IMR-90 (cell line): ENCODE data around the gene APOBR. TPM values are rescaled to one million over a fixed set of nuclear protein-coding genes. Genes with fewer than 3 reads are reported as not detected.

ENCODE experiments used
- ATAC-seq: fragments of 200-7000 bp; cut with Tn5 transposase; 2 replicates; pipeline ENCODE4 v1.9.1; 2020; ENCODE audit warnings: low read depth, mild to moderate bottlenecking, moderate library complexity
- BruUV-seq: library from RNA; stranded (reverse); fragments of 400-500 nt; replicated peaks from 2 replicates; lab custom pipeline; 2021; lab: Mats Ljungman, UMichigan
- CTCF ChIA-PET: fragments of 300-600 bp; formaldehyde crosslinking; extraction: SDS; loops from one replicate; lab custom pipeline; 2021; ENCODE audit warnings: antibody characterized with exemption; lab: Yijun Ruan, JAX
- POLR2A ChIA-PET: fragments of 300-600 bp; sonication (Branson Sonifier 250); formaldehyde crosslinking; loops from one replicate; lab custom pipeline; 2022; ENCODE audit warnings: antibody characterized with exemption; ENCODE audit not compliant: unreplicated experiment; lab: Charles Lee
- DNase-seq: peaks from one replicate; pipeline ENCODE4 v3.0.0; 2013
- H2AFZ ChIP-seq: replicated peaks from 2 replicates; pipeline ENCODE3; 2013; ENCODE audit warnings: low read length, mild to moderate bottlenecking; ENCODE audit not compliant: poor library complexity
- H2AK5ac ChIP-seq: 2 replicates; pipeline ENCODE4 v1.6.1; 2013; ENCODE audit warnings: low read depth, low read length, inconsistent platforms
- H2AK9ac ChIP-seq: replicated peaks from 2 replicates; pipeline ENCODE3; 2013; ENCODE audit warnings: mild to moderate bottlenecking, low read depth, low read length, moderate library complexity; ENCODE audit not compliant: poor library complexity
- H2BK120ac ChIP-seq: 2 replicates; pipeline ENCODE4 v1.6.1; 2013; ENCODE audit warnings: low read depth, low read length, inconsistent platforms
- H2BK15ac ChIP-seq: 3 replicates; pipeline ENCODE4 v1.6.1; 2013; ENCODE audit warnings: low read depth, low read length, inconsistent platforms
- H2BK20ac ChIP-seq: 2 replicates; pipeline ENCODE4 v1.6.1; 2013; ENCODE audit warnings: low read depth, mild to moderate bottlenecking, inconsistent platforms, low read length, moderate library complexity
- H2BK5ac ChIP-seq: 2 replicates; pipeline ENCODE4 v1.6.1; 2013; ENCODE audit warnings: mild to moderate bottlenecking, low read depth, low read length, inconsistent platforms; ENCODE audit not compliant: poor library complexity, severe bottlenecking
- H3K14ac ChIP-seq: replicated peaks from 2 replicates; pipeline ENCODE4 v1.6.1; 2013; ENCODE audit warnings: low read depth, low read length, inconsistent platforms
- H3K18ac ChIP-seq: 2 replicates; pipeline ENCODE4 v1.6.1; 2013; ENCODE audit warnings: low read depth, low read length, control low read depth
- H3K23ac ChIP-seq: 2 replicates; pipeline ENCODE4 v1.6.1; 2013; ENCODE audit warnings: low read depth, low read length, inconsistent platforms
- H3K27ac ChIP-seq: 2 replicates; pipeline ENCODE4 v1.5.1; 2013; ENCODE audit warnings: mild to moderate bottlenecking, control low read depth, low read length; ENCODE audit not compliant: insufficient read depth
- H3K27me3 ChIP-seq: 2 replicates; pipeline ENCODE4 v1.6.1; 2013; ENCODE audit warnings: low read length; ENCODE audit not compliant: control insufficient read depth, insufficient read depth
- H3K36me3 ChIP-seq: 2 replicates; pipeline ENCODE4 v1.6.1; 2013; ENCODE audit warnings: low read length, mixed read lengths; ENCODE audit not compliant: control insufficient read depth, insufficient read depth
- H3K4ac ChIP-seq: 2 replicates; pipeline ENCODE4 v1.6.1; 2013; ENCODE audit warnings: low read depth, low read length, inconsistent platforms
- H3K4me1 ChIP-seq: 2 replicates; pipeline ENCODE4 v1.6.1; 2013; ENCODE audit warnings: low read length, mixed read lengths; ENCODE audit not compliant: control insufficient read depth, insufficient read depth
- H3K4me2 ChIP-seq: 2 replicates; pipeline ENCODE4 v1.6.1; 2013; ENCODE audit warnings: low read depth, mild to moderate bottlenecking, control low read depth, low read length, moderate library complexity
- H3K4me3 ChIP-seq: 2 replicates; pipeline ENCODE4 v1.5.1; 2013; ENCODE audit warnings: low read depth, mild to moderate bottlenecking, control low read depth, low read length, moderate library complexity; ENCODE audit not compliant: insufficient read depth
- H3K56ac ChIP-seq: 2 replicates; pipeline ENCODE4 v1.6.1; 2013; ENCODE audit warnings: low read length, inconsistent platforms; ENCODE audit not compliant: insufficient read depth; ENCODE audit errors: extremely low read depth
- H3K79me1 ChIP-seq, 2 experiments: 2 replicates each; pipeline ENCODE4 v1.6.1; 2013; ENCODE audit warnings: low read length in 2 of 2, inconsistent platforms in 1 of 2, low read depth in 1 of 2
- H3K9ac ChIP-seq: 2 replicates; pipeline ENCODE4 v1.6.1; 2013; ENCODE audit warnings: low read depth, low read length, control low read depth
- H3K9me1 ChIP-seq: 2 replicates; pipeline ENCODE4 v1.6.1; 2013; ENCODE audit warnings: low read length, inconsistent platforms; ENCODE audit not compliant: insufficient read depth
- H3K9me3 ChIP-seq: 2 replicates; pipeline ENCODE4 v1.6.1; 2013; ENCODE audit warnings: low read length; ENCODE audit not compliant: control insufficient read depth, insufficient read depth
- H4K20me1 ChIP-seq: 2 replicates; pipeline ENCODE4 v1.6.1; 2013; ENCODE audit warnings: low read length, inconsistent platforms; ENCODE audit not compliant: insufficient read depth
- H4K5ac ChIP-seq: 2 replicates; pipeline ENCODE4 v1.6.1; 2013; ENCODE audit warnings: mild to moderate bottlenecking, low read depth, low read length, control low read depth
- H4K8ac ChIP-seq, 2 experiments: 2 replicates each; pipeline ENCODE4 v1.6.1; 2013; ENCODE audit warnings: low read depth in 2 of 2, low read length in 2 of 2, control low read depth in 1 of 2, inconsistent platforms in 1 of 2
- H4K91ac ChIP-seq: 2 replicates; pipeline ENCODE4 v1.6.1; 2013; ENCODE audit warnings: low read depth, low read length, inconsistent platforms; ENCODE audit not compliant: insufficient read depth
- BHLHE40 ChIP-seq: fragments of 150-350 bp; IDR thresholded peaks from 2 replicates; pipeline ENCODE4 v1.6.1; 2016; ENCODE audit warnings: mild to moderate bottlenecking, low read depth, low read length
- CEBPB ChIP-seq: IDR thresholded peaks from 2 replicates; pipeline ENCODE4 v1.6.1; 2012; ENCODE audit warnings: low read depth, low read length, improper control_type of control experiment
- CHD1 ChIP-seq: IDR thresholded peaks from 2 replicates; pipeline ENCODE4 v1.6.1; 2012; ENCODE audit warnings: low read depth, low read length, improper control_type of control experiment
- FOS ChIP-seq: fragments of 150-350 bp; IDR thresholded peaks from 2 replicates; pipeline ENCODE4 v1.6.1; 2016; ENCODE audit warnings: low read depth, low read length
- MAFK ChIP-seq: IDR thresholded peaks from 2 replicates; pipeline ENCODE4 v1.6.1; 2012; ENCODE audit warnings: low read depth, low read length, improper control_type of control experiment
- MAZ ChIP-seq: IDR thresholded peaks from 2 replicates; pipeline ENCODE4 v1.6.1; 2012; ENCODE audit warnings: low read depth, mild to moderate bottlenecking, low read length, improper control_type of control experiment, moderate library complexity, borderline replicate concordance
- MXI1 ChIP-seq: IDR thresholded peaks from 2 replicates; pipeline ENCODE4 v1.6.1; 2012; ENCODE audit warnings: low read depth, mild to moderate bottlenecking, low read length, moderate library complexity, borderline replicate concordance
- NFE2L2 ChIP-seq: fragments of 150-350 bp; IDR thresholded peaks from 2 replicates; pipeline ENCODE4 v1.6.1; 2016; ENCODE audit warnings: low read depth, mild to moderate bottlenecking, low read length
- POLR2A ChIP-seq: IDR thresholded peaks from 2 replicates; pipeline ENCODE4 v1.6.1; 2012; ENCODE audit warnings: mild to moderate bottlenecking, low read depth, low read length
- RAD21 ChIP-seq: IDR thresholded peaks from 2 replicates; pipeline ENCODE4 v1.6.1; 2012; ENCODE audit warnings: low read length, improper control_type of control experiment
- RCOR1 ChIP-seq: IDR thresholded peaks from 2 replicates; pipeline ENCODE4 v1.6.1; 2012; ENCODE audit warnings: mild to moderate bottlenecking, low read length, improper control_type of control experiment; ENCODE audit not compliant: insufficient replicate concordance
- RFX5 ChIP-seq: IDR thresholded peaks from 2 replicates; pipeline ENCODE4 v1.8.0; 2012; ENCODE audit warnings: low read depth, mild to moderate bottlenecking, low read length, moderate library complexity
- SMC3 ChIP-seq: fragments of 150-350 bp; IDR thresholded peaks from 2 replicates; pipeline ENCODE4 v1.6.1; 2016; ENCODE audit warnings: low read depth, mild to moderate bottlenecking, antibody characterized with exemption, low read length, moderate library complexity
- WGBS, 2 experiments: methylation state at CpG; one replicate each; pipeline versions ENCODE4 v1.1.5 to v1.1.7; 2013; ENCODE audit warnings: missing lambda C conversion rate in 2 of 2; ENCODE audit not compliant: insufficient read length in 1 of 2; ENCODE audit errors: extremely low coverage in 2 of 2; 5-methylcytosine and 5-hydroxymethylcytosine counted together
- dilution Hi-C: fragments of 300-500 bp; cut with HindIII; formaldehyde crosslinking; loops from one replicate; pipeline ENCODE4 v1.14.3; 2018; ENCODE audit warnings: low sequenced_read_pairs; ENCODE audit not compliant: unreplicated experiment
- in situ Hi-C: fragments of 300-500 bp; cut with MboI; formaldehyde crosslinking; loops from 3 replicates; pipeline ENCODE4 v1.14.3; 2019; ENCODE audit warnings: low sequenced_read_pairs, inconsistent platforms, mixed read lengths
- intact Hi-C: fragments of 100-400 bp; cut with micrococcal nuclease; formaldehyde crosslinking; loops from 2 replicates; pipeline ENCODE4 v1.10.0; 2022
- polyA plus RNA-seq, 3 experiments: library from polyadenylated mRNA; depleted of rRNA; stranded (reverse); fragments of >200 nt; gene quantifications; 2 replicates each; pipeline ENCODE4 v1.2.3, GENCODE V29; 2012; ENCODE audit warnings: low replicate concordance in 1 of 3
- total RNA-seq: library from RNA; depleted of rRNA; stranded (reverse); fragments of >200 nt; gene quantifications from 2 replicates; pipeline ENCODE4 v1.2.3, GENCODE V29; 2012
- TF ChIP-seq, protein P1 (sequence below): fragments of 150-350 bp; IDR thresholded peaks from 2 replicates; pipeline ENCODE4 v1.6.1; 2016; ENCODE audit warnings: low read depth, mild to moderate bottlenecking, low read length, moderate library complexity, borderline replicate concordance
- TF ChIP-seq, protein P2 (sequence below): fragments of 150-350 bp; IDR thresholded peaks from 2 replicates; pipeline ENCODE4 v1.6.1; 2017; ENCODE audit warnings: mild to moderate bottlenecking, antibody characterized with exemption, low read length, low read depth
- TF ChIP-seq, protein P3 (sequence below): conservative IDR thresholded peaks from 2 replicates; pipeline ENCODE4 v1.5.1; 2012; ENCODE audit warnings: mild to moderate bottlenecking, low read depth, low read length, improper control_type of control experiment

Gene APOBR
- total and polyA plus RNA-seq, 2 of the 4 experiments (the other 2 are of a cell fraction) = not detected

DNA sequence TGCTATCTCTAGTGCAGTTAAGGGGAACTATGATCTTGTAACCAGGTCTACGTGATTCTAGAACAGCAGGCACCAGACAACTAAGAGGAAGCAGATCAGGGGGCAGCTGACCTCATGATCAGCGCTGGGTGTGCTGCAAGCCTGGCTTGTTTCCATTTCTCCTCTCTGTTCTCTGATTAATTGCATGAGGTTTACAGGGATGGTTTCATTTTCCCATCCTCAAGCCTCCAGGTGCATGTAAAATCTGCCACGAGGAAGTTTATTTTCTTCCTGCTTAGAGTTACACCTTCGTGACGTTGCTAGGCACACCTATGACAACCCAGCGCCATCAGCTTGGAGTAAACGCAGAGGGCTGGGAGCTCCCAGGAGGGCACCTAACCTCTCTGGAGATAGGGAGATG, 48.6 kb downstream of the APOBR start:
- ChIA-PET POLR2A (no interaction called here), CTCF (no interaction called here)
- dilution Hi-C loops (no loop called here), intact Hi-C loops (no loop called here), in situ Hi-C loops (loop anchor here (10.0 kb wide), 1 partner anchor 218 kb away; no protein-coding TSS in a partner anchor)
- Histone ChIP-seq H3K4me2 (no peak overlapping the region), H4K5ac (no peak overlapping the region), H3K79me1 (peaks cover 4 to 6% of the 10 kb centered on the region in 2 experiments), H2BK20ac (no peak overlapping the region), H2BK5ac (no peak overlapping the region), H3K27ac (no peak overlapping the region), H3K36me3 (no peaks in the 10 kb centered on the region), H3K23ac (no peak overlapping the region), H3K4ac (no peak overlapping the region), H3K4me1 (peaks cover 4% of the 10 kb centered on the region), H2AFZ (no peak overlapping the region), H2AK9ac (no peak overlapping the region), H3K27me3 (peaks cover 2% of the 10 kb centered on the region), H2BK120ac (no peak overlapping the region), H3K9ac (no peak overlapping the region), H3K9me1 (peaks cover 3% of the 10 kb centered on the region; the same call in 1 of the 2 replicates), H3K9me3 (no peaks in the 10 kb centered on the region), H2AK5ac (no peak overlapping the region), H3K56ac (no peak overlapping the region), H4K8ac (no peak overlapping the region), H2BK15ac (no peak overlapping the region), H4K91ac (no peak overlapping the region), H3K18ac (no peak overlapping the region), H3K14ac (no peak overlapping the region), H4K20me1 (no peaks in the 10 kb centered on the region), H3K4me3 (no peak overlapping the region)
- no peak for ATAC-seq
- TF ChIP-seq POLR2A (no peak), NFE2L2 (no peak), SMC3 (no peak), MXI1 (no peak), RCOR1 (no peak), MAZ (no peak), CEBPB (no peak), RAD21 (no peak), RFX5 (no peak), FOS (no peak), CHD1 (no peak), MAFK (no peak), BHLHE40 (no peak)
- TF ChIP-seq, protein P1, sequence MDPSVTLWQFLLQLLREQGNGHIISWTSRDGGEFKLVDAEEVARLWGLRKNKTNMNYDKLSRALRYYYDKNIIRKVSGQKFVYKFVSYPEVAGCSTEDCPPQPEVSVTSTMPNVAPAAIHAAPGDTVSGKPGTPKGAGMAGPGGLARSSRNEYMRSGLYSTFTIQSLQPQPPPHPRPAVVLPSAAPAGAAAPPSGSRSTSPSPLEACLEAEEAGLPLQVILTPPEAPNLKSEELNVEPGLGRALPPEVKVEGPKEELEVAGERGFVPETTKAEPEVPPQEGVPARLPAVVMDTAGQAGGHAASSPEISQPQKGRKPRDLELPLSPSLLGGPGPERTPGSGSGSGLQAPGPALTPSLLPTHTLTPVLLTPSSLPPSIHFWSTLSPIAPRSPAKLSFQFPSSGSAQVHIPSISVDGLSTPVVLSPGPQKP = no peak
- TF ChIP-seq, protein P2, sequence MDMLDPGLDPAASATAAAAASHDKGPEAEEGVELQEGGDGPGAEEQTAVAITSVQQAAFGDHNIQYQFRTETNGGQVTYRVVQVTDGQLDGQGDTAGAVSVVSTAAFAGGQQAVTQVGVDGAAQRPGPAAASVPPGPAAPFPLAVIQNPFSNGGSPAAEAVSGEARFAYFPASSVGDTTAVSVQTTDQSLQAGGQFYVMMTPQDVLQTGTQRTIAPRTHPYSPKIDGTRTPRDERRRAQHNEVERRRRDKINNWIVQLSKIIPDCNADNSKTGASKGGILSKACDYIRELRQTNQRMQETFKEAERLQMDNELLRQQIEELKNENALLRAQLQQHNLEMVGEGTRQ = no peak
- TF ChIP-seq, protein P3, sequence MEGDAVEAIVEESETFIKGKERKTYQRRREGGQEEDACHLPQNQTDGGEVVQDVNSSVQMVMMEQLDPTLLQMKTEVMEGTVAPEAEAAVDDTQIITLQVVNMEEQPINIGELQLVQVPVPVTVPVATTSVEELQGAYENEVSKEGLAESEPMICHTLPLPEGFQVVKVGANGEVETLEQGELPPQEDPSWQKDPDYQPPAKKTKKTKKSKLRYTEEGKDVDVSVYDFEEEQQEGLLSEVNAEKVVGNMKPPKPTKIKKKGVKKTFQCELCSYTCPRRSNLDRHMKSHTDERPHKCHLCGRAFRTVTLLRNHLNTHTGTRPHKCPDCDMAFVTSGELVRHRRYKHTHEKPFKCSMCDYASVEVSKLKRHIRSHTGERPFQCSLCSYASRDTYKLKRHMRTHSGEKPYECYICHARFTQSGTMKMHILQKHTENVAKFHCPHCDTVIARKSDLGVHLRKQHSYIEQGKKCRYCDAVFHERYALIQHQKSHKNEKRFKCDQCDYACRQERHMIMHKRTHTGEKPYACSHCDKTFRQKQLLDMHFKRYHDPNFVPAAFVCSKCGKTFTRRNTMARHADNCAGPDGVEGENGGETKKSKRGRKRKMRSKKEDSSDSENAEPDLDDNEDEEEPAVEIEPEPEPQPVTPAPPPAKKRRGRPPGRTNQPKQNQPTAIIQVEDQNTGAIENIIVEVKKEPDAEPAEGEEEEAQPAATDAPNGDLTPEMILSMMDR = no peak
- no CpG with 5 or more reads among the region's 7 CpGs for WGBS, 2 experiments
- DNase-seq = no peak
- BruUV-seq = no TSS peak
